Measurements from ENCODE around the gene SPIN3. TPM values are rescaled to one million over a fixed set of nuclear protein-coding genes. Genes with fewer than 3 reads are reported as not detected.
"Not testable (repeated sequence)": the region's sequence is repeated elsewhere in the genome, so short reads cannot be mapped to it uniquely, and the experiment has no call there.

The SPIN3 gene
- total RNA-seq, result 31.8 TPM

DNA sequence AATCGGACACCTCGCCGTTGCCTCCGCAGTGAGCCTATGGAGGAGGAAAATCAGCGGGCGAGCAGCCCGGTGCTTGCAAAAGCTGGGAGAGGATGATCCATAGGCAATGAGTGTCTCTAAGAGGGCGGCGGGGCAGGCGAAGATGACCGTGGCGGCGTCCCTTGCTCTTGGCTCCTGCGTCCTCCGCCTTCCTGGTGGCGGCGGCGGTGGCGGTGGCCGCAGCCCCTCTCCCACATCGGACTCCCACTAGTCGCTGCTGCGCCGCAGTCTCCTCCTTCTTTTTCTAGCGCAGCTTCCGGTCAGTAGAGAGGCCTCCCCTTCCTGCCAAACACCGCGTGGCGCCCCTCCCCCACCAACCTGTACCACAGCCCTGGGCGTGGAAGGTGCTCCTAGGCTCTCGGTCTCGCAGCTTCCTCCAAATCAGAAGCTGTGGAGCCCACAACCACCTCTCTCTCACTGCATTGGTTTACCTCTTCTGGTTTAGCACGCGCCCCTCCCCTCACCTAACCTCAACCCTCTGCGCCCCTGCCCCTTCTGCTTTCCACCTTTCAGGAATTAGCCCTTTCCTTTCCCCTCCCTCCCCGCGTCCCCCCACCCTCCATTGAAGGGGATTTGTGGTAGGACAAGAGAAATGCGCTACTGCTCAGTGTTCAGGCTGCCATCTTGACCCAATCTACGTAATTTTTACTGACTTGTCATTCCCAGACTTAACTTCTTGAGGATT is at the start of gene SPIN3:
TSS of gene SPIN3 (minus strand) at position 271 of the 724 bp plus-strand sequence. CDS start 594 bp downstream, outside the sequence.
- FAIRE-seq, result no peak

DNA sequence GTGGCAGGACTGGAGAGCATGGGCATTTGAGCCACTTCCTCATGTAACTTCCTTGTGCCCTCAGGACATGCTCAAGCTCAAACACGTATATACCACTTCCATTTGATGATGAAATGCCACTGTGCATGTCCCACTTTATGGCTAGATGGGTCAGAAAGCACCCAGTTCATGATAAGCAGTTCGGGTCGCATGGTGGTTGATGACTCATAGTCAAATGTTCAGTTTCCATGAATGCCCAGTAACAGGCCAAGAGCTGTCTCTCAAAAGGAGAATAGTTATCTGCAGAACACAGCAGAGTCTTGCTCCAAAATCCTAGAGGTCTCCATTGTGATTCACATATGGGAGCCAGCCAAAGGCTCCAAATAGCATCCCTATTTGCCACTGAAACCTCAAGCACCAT is 48.9 kb upstream of the SPIN3 start:
- no peak for FAIRE-seq
- no peak for DNase-seq (ENCODE audit: low spot score in 2 of 2)

More for the DNA sequence above, at the start of gene SPIN3:
- DNase-seq (ENCODE audit: low spot score in 2 of 2), result peak in 1 of 2 donors; percentile 38

DNA sequence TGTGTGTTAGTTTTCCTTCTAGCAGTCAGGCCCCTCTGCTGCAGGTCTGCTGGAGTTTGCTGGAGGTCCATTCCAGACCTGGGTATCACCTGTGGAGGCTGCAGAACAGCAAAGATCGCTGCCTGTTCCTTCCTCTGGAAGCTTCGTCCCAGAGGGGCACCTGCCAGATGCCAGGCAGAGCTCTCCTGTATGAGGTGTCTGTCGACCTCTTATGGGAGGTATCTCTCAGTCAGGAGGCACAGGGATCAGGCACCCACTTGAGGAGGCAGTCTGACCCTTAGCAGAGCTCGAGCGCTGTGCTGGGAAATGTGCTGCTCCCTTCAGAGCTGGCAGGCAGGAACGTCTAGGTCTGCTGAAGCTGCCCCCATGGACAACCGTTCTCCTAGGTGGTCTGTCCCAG is 41.9 kb upstream of the SPIN3 start:
- not testable (repeated sequence) for FAIRE-seq; DNase-seq (ENCODE audit: low spot score in 2 of 2)

DNA sequence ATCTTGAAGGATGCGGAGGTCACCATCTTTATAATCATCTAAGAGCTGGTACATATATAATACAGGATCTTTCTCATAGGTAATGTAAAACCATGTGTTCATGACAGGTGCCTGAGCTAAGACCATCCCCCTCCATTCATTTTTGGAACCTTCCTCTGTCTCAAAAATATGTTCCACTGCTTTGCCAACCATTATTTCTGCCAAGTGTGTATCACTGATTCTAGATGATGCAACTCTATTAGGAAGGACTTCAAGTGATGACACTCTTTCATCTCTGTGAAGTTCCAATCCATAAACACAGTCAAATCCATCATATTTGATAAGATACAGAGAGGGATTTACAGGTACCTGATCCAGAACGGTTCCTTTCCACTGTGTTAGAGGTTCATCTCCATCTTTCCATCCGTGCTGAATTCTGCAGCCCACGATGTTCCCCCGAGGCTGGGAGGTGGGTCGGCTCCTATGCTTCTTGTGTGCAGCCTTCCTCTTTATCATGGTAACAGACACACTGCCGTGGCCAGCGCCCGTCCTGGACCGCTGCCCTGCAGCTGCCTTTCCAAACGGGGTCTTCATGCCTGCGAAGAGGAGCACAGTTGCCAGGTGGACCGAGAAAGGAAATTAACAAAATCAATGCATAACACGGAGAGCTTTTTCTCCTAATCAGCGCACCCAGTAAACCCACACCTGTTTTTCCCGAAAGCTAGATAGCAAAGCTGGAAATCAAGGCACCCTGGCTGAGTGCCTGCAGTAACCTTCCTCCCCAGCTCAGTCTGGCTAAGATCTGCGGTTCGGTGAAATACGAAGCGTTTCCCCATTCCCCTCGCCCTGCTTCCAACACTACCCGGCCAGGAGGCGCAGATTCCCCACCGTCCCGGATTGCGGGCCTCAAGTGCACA is 718 bp downstream of the SPIN3 start:
- no peak for FAIRE-seq
- no peak for DNase-seq (ENCODE audit: low spot score in 2 of 2)

DNA sequence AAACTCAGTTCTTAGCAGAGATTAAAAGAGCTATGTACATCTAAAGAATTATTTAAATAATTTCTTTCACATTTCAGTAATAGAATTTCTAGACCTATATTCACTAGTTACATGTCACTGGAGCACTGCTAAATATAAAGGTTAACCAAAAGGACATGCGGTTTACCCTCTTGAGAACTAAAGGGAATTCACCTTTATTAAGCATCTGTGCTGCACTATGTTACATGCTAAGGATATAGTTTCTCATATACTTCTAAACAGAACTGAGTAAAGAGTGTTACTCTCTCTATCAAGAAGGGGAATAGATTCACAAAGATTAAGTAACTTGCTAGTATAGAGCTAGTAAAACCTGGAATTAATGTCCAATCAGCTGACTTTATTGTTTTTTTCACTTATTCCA is 7.6 kb downstream of the SPIN3 start:
- DNase-seq (ENCODE audit: low spot score in 2 of 2) (no peak), FAIRE-seq (no peak)

DNA sequence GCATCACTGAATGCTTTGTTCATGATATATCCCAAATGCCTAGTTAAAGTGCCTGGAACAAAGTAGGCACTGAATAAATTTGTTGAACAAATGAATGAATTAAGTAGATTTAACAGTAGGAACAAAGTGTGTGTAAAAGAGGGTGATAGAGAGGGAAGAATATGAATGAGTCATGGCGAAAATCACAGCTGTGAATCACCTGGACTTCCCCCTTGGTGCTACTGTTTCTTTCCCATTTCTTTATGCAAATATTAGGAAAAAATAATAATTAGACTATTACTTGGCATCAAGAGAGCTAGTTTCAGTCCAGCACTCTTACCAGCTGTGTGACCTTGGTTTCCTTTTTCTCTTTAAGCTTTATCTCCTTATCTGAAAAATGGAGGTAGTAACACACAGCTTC is 9.2 kb downstream of the SPIN3 start:
- DNase-seq (ENCODE audit: low spot score in 2 of 2) (no peak), FAIRE-seq (no peak)

DNA sequence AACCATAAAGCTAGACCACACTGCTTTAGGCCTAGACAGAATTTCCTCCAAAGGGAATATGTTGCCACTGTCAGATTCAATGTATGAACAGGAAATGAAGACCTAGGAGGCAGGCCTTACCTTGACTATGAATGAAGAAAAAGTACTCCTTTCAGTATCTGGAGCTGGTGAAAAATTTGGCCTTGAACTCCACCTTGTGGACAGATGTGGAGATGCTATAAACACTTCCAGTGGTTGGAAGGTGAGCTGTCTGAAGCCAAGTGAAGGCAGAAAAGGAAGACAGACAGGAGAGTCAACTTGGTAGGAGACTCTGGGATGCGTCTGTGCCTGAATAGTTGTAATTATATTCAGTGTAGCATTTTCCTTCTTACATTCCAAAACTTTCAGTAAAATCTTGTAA is 17.2 kb downstream of the SPIN3 start:
- DNase-seq (ENCODE audit: low spot score in 2 of 2), result peak in 1 of 2 donors; percentile 15
- no peak for FAIRE-seq

DNA sequence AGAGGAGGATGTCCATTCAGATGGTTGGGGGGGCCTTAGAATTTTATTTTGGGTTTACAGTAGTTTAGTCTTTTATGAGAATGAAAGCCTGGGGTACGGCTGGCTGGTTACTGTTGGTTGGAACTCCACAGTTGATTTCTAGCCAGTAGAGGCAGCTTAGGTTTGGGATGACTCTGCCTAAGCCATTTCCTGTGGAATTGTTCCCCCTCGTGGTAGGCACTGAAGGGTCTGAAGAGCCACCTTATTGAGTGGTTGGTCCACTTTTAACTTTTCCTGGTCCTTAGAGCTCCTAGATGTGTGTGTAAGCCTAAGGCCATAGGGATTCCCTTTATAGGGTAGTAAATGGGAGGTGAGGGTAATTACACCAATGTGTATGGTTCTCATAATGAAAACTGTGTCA is 19.7 kb downstream of the SPIN3 start:
- FAIRE-seq, result no peak
- no peak for DNase-seq (ENCODE audit: low spot score in 2 of 2)

DNA sequence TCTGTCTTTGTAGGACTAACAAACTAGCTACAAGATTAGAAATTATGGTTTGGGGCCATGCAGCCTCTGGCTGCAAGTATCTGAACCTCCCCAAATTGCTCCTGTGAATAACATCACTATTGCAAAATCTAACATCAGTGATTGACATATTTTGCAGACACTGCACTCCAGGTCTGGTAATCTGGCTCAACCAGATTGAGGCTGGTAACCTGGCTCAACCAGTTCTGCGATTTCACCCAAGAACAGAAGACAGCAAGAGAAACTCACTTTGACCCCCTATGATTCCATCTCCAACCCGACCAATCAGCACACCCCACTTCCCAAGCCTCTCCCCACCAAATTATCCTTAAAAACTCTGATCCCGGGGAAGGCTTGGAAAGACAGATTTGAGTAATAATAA is 20.9 kb downstream of the SPIN3 start:
- FAIRE-seq, result no peak
- DNase-seq (ENCODE audit: low spot score in 2 of 2), result no peak

DNA sequence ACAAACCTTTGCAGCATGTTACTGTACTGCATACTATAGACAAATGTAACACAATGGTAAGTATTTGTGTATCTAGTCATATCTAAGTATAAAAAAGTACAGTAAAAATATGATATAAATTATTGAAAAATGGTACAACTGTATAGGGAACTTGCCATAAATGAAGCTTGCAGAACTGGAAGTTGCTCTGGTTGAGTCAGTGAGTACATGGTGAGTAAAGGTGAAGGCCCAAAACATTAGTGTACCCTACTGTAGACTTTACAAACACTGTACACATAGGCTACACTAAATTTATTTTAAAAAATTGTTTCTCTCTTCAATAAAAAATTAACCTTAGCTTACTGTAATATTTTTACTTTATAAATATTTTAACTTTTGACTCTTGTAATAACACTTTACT is 25.8 kb downstream of the SPIN3 start:
- FAIRE-seq (peak; percentile 76), DNase-seq (ENCODE audit: low spot score in 2 of 2) (no peak)

DNA sequence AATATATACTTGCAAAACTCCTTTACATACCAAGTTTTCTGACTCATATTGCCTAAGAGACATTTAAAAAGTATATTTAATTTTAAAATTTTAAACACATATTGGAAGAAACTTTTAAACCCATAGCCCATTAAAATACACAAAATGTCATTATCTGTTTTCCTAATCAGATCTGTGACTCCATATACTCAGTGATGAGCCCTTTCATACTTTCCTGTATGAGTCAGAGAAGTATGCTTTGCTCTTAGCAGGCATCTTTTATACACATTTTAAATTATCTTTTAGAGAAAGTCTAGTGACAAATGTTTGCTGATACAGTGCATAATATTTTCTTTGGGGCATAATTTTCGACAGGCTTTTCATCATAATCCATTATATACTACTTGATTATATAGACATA is 26.4 kb downstream of the SPIN3 start:
- DNase-seq (ENCODE audit: low spot score in 2 of 2), result no peak
- no peak for FAIRE-seq

DNA sequence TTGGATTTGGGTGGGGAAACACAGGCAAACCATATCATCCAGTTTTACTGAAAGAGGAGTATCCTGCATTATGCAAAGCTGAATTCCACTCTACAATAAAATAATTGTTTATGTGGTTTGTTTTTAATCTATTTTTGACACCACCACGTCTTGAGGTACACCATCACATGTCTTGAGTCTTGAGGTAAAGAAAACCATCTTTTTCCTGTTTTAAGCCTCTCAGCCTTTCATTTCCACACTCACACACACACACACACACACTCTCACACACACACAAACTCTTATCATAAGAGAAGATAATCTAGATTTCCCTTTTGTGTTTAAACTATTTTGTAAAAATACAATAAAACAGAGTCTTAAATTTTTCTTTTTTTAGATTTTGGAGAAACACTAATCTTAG is 32.0 kb downstream of the SPIN3 start:
- DNase-seq (ENCODE audit: low spot score in 2 of 2) (no peak), FAIRE-seq (no peak)

DNA sequence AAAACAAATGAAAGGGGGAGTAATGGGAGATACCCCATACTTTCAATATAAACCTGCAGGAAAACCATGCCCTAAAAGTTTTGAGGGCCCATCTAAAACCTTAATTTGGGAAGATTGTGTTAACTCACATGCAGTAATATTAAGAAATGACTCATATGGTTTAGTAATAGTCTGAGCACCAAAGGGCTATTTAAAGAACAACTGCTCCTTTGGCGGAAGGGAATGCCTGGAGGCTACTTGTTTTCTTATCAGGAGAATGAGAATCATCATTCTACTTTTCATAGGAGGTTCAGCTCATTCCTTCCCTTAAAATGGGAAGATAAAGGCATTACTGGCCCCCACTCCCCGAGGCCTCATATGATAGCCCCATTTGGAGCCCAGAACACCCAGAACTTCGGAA is 47.6 kb downstream of the SPIN3 start:
- DNase-seq (ENCODE audit: low spot score in 2 of 2), result no peak
- no peak for FAIRE-seq

DNA sequence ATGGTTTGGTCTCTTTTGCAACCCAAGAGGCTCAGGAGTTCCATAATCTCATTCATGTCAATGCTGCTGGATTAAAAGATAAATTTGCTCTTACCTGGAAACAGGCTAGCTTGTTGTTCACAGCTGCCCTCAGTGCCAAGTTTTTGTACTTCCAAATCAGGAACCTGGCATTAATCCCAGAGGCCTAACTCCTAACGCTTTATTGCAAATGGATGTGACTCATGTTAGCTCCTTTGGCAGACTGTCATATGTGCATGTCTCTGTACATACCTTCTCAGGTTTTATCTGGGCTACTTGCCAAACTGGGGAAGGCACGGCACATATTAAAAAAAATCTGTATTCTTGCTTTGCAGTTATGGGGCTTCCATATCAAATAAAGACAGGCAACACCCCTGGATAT is 49.1 kb downstream of the SPIN3 start:
- not testable (repeated sequence) for DNase-seq (ENCODE audit: low spot score in 2 of 2); FAIRE-seq

DNA sequence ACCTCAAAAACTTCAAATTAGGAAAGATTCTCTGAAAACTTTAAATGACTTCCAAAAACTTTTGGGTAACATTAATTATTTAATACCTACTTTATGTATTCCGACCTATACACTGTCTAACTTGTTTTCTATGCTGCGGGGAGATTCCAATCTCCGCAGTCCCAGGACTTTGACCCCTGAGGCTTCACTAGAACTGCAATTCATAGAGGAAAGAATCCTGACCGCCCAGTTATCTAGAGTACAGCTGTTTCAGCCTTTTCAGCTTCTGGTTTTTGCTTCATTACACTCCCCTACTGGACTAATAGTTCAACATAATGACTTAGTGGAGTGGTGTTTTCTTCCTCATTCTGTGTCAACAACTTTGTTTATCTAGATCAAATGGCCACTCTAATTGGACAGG is 50.1 kb downstream of the SPIN3 start:
- not testable (repeated sequence) for DNase-seq (ENCODE audit: low spot score in 2 of 2); FAIRE-seq

DNA sequence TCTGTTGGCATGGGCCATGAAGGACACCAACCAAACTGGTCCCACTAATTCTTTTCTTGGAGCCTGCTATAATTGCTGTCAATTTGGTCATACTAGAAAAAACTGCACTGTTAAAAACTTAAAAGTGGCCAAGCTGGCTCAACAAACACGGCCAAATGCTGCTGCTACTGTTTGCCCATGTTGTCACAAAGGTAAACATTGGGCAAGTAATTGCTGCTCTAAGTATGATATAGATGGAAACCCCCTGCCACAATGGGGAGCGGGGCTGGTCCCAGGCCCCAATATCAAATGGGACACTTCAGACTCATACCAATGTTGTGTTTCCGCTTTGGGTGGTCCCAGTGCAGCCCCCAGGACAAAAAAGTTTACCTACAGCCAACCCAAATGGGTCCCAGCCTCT is 52.1 kb downstream of the SPIN3 start:
- FAIRE-seq, result no peak

More for the DNA sequence above, 52.1 kb downstream of the SPIN3 start:
- DNase-seq (ENCODE audit: low spot score in 2 of 2), result no peak

Other genes starting within 250 kb of the SPIN3 start
- 9.8 TPM for gene SPIN2B, start 126.0 kb upstream of the SPIN3 start, total RNA-seq
- 2.0 TPM for gene SPIN2A, start 141.9 kb upstream of the SPIN3 start, total RNA-seq

Measured in frontal cortex (tissue), 4 donors.